BJ (cell line): ENCODE data around the gene ZNF462. TPM values are rescaled to one million over a fixed set of nuclear protein-coding genes. Genes with fewer than 3 reads are reported as not detected.

Source experiments
- CTCF ChIA-PET: fragments of 350-600 bp; formaldehyde crosslinking; extraction: SDS; loops from one replicate; lab custom pipeline; 2021; ENCODE audit warnings: antibody characterized with exemption, inconsistent platforms; lab: Yijun Ruan, JAX
- POLR2A ChIA-PET: fragments of 300-600 bp; sonication (Branson Sonifier 250); formaldehyde crosslinking; extraction: SDS; loops from one replicate; lab custom pipeline; 2021; ENCODE audit warnings: antibody characterized with exemption; lab: Charles Lee
- DNase-seq: peaks from one replicate; pipeline ENCODE4 v3.0.0-alpha.2; 2011; ENCODE audit warnings: low read depth
- H3K27me3 ChIP-seq: 2 replicates; pipeline ENCODE4 v1.6.0; 2011; ENCODE audit warnings: low read length; ENCODE audit not compliant: control insufficient read depth, insufficient read depth
- H3K36me3 ChIP-seq: 2 replicates; pipeline ENCODE4 v1.5.1; 2011; ENCODE audit warnings: low read length; ENCODE audit not compliant: control insufficient read depth, insufficient read depth
- H3K4me3 ChIP-seq: 2 replicates; pipeline ENCODE4 v1.5.1; 2011; ENCODE audit warnings: low read depth, mild to moderate bottlenecking, control low read depth, low read length
- CTCF ChIP-seq: IDR thresholded peaks from 2 replicates; pipeline ENCODE4 v1.5.1; 2011; ENCODE audit warnings: low read depth, mild to moderate bottlenecking, control low read depth, inconsistent platforms, low read length, moderate library complexity; ENCODE audit not compliant: insufficient read depth
- polyA plus RNA-seq: library from polyadenylated mRNA; depleted of rRNA; stranded (reverse); fragments of >200 nt; gene quantifications from 2 replicates; pipeline ENCODE4 v1.2.3, GENCODE V29; 2011

Gene ZNF462
- polyA plus RNA-seq, 1 experiment, result 3.5 TPM

GRCh38 chr9:106970976-106971457 lies 108.1 kb downstream of the ZNF462 start:
- no peak for TF ChIP-seq CTCF
- ChIA-PET POLR2A (no interaction called here), CTCF (interaction anchor here (1.1 to 1.5 kb wide), 2 partner anchors 11 to 15 kb away, joined by 3 to 6 read pairs; no protein-coding TSS in a partner anchor)
- DNase-seq, result no peak
- no peak overlapping the region for H3K4me3 ChIP-seq
- H3K36me3 ChIP-seq, result peaks cover 8% of the 10 kb centered on the region
- no peaks in the 10 kb centered on the region for H3K27me3 ChIP-seq

GRCh38 chr9:106972082-106972481 lies 109.1 kb downstream of the ZNF462 start:
- ChIA-PET CTCF (interaction anchor here (0.6 kb wide), 1 partner anchor 165 kb away, joined by 3 read pairs; no protein-coding TSS in a partner anchor), POLR2A (no interaction called here)
- DNase-seq, result no peak
- no peaks in the 10 kb centered on the region for H3K27me3 ChIP-seq
- no peak for TF ChIP-seq CTCF
- H3K4me3 ChIP-seq, result no peak overlapping the region
- H3K36me3 ChIP-seq, result peaks cover 8% of the 10 kb centered on the region

- DNase-seq, result no peak
- no peaks in the 10 kb centered on the region for H3K27me3 ChIP-seq
- no peak overlapping the region for H3K4me3 ChIP-seq
- peaks cover 9% of the 10 kb centered on the region for H3K36me3 ChIP-seq
- ChIA-PET CTCF (no interaction called here), POLR2A (no interaction called here)
- TF ChIP-seq CTCF, result no peak
These were observed 111.4 kb downstream of the ZNF462 start for GRCh38 chr9:106974341-106974740.

- POLR2A ChIA-PET, result no interaction called here
- H3K4me3 ChIP-seq, result no peak overlapping the region
- DNase-seq, result no peak
- peaks cover 9% of the 10 kb centered on the region for H3K36me3 ChIP-seq
- TF ChIP-seq CTCF, result no peak
- CTCF ChIA-PET, result no interaction called here
- no peaks in the 10 kb centered on the region for H3K27me3 ChIP-seq
These were observed 113.8 kb downstream of the ZNF462 start for GRCh38 chr9:106976772-106977171.

- no peak for DNase-seq
- ChIA-PET CTCF (interaction anchor here (1.1 kb wide), 1 partner anchor 11 kb away, joined by 3 read pairs; no protein-coding TSS in a partner anchor), POLR2A (no interaction called here)
- Histone ChIP-seq H3K27me3 (no peaks in the 10 kb centered on the region), H3K36me3 (peaks cover 3% of the 10 kb centered on the region), H3K4me3 (no peak overlapping the region)
- TF ChIP-seq CTCF, result no peak
These were observed 117.7 kb downstream of the ZNF462 start for GRCh38 chr9:106980551-106981101.
